SH-SY5Y (cell line): ENCODE measurements around the gene STK40.

Experiments used
- GATA2 ChIP-seq: IDR thresholded peaks from 2 replicates; pipeline ENCODE4 v1.6.1; 2011; ENCODE audit warnings: mild to moderate bottlenecking, low read depth, low read length
- GATA3 ChIP-seq: IDR thresholded peaks from 2 replicates; pipeline ENCODE4 v1.6.1; 2011; ENCODE audit warnings: low read depth, mild to moderate bottlenecking, low read length, moderate library complexity

GRCh38 chr1:36298640-36299039, 87.1 kb downstream of the STK40 start:
- no peak for TF ChIP-seq GATA3
- no peak for TF ChIP-seq GATA2
